ENCODE results near the gene STRIP1. TPM values are rescaled to one million over a fixed set of nuclear protein-coding genes. Genes with fewer than 3 reads are reported as not detected.

The STRIP1 gene
- polyA plus RNA-seq, 1 of the 3 experiments (the other 2 are of a cell fraction) = 34.6 TPM

- Histone ChIP-seq H3K36me3 (replicated peaks in 1 of 2; ENCODE audit: control insufficient read depth in 1 of 2, insufficient read depth in 2 of 2, low read length in 1 of 2) (no peaks in the 10 kb centered on the region), H3K79me2 (ENCODE audit: insufficient read depth) (no peaks in the 10 kb centered on the region), H4K20me1 (ENCODE audit: insufficient read depth) (no peaks in the 10 kb centered on the region), H3K9me3 (no peaks in the 10 kb centered on the region), H3K4me2 (no peak overlapping the region), H3K9me2 (no peaks in the 10 kb centered on the region), H3K27me3 (ENCODE audit: insufficient read depth) (no peaks in the 10 kb centered on the region; the same call in 1 of the 2 replicates), H3K4me3 (ENCODE audit: low read depth in 2 of 2, low read length in 1 of 2) (no peak overlapping the region), H3F3A (replicated peaks; ENCODE audit: insufficient read depth) (no peaks in the 10 kb centered on the region), H3K4me1 (ENCODE audit: control insufficient read depth in 1 of 2, insufficient read depth in 2 of 2, low read depth in 1 of 2, low read length in 1 of 2) (peaks cover 0 to 17% of the 10 kb centered on the region in 2 experiments; a peak in 2 of 4 replicates), H3K9ac (no peak overlapping the region), H2AFZ (ENCODE audit: low read depth) (no peak overlapping the region), H3K27ac (ENCODE audit: low read depth in 2 of 2, low read length in 1 of 2) (no peak overlapping the region)
- DNase-seq = no peak
- TF ChIP-seq EP300 (IDR thresholded peaks at IDR 0.05; ENCODE audit: borderline replicate concordance in 1 of 2, low read depth in 1 of 2, low read length in 1 of 2) (no peak), GABPA (IDR thresholded peaks at IDR 0.05; ENCODE audit: low read depth) (no peak), POLR2AphosphoS5 (IDR thresholded peaks at IDR 0.05; ENCODE audit: low read depth, low read length) (no peak), EZH2phosphoT487 (IDR thresholded peaks at IDR 0.05; ENCODE audit: borderline replicate concordance, low read depth) (no peak), YY1 (IDR thresholded peaks at IDR 0.05; ENCODE audit: low read depth) (no peak), TEAD4 (IDR thresholded peaks at IDR 0.05; ENCODE audit: borderline replicate concordance, insufficient read depth) (no peak), CHD2 (IDR thresholded peaks at IDR 0.05; ENCODE audit: low read length, partially characterized antibody) (no peak), MEF2A (IDR thresholded peaks at IDR 0.05; ENCODE audit: borderline replicate concordance, low read depth) (no peak), MAX (IDR thresholded peaks at IDR 0.05; ENCODE audit: low read depth) (no peak), RFX5 (IDR thresholded peaks at IDR 0.05; ENCODE audit: low read length) (no peak), FOXJ3 (CRISPR knock-in tag; IDR thresholded peaks at IDR 0.05) (no peak), NFIC (IDR thresholded peaks at IDR 0.05; ENCODE audit: borderline replicate concordance) (no peak), ZBTB33 (IDR thresholded peaks at IDR 0.05; ENCODE audit: borderline replicate concordance, low read depth) (no peak), SMC3 (IDR thresholded peaks at IDR 0.05; ENCODE audit: low read depth, low read length) (no peak), IRF3 (IDR thresholded peaks at IDR 0.05; ENCODE audit: low read depth, low read length) (no peak), PBX3 (IDR thresholded peaks at IDR 0.05) (no peak)
- ChIA-PET CTCF (interaction anchor here (1.2 to 42.0 kb wide), 4 partner anchors 9 to 31 kb away, joined by 3 to 1768 read pairs (median 6); partner anchors contain the start of gene UBL4B), POLR2A (no interaction called here)
- 96% methylated on average over 40 of the region's 64 CpGs for WGBS (ENCODE audit: low lambda C conversion rate)
These were observed 35.2 kb downstream of the STRIP1 start for GRCh38 chr1:110069404-110070281.
